ENCODE results near the gene RAPGEF5.

DNA sequence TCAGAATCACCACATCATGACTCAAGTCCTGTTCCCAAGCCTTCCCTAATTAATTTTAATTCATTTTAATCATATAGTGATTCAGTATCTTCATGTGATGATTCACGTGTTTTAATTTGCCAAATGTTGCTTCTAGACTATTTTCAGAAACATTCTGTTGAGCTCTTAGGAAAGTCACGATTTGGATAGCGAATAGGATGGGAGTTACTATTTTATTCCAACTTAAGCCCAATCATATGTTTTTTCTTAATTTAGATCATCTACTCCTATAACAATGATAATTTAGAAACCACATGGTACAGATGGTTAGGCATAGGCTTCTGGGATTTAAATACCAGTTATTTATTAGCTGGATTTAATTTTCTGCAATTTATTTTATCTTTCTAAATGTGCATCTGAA is 49.1 kb downstream of the RAPGEF5 start:
- TF ChIP-seq CTCF (conservative IDR thresholded peaks at IDR 0.05) (no peak), EZH2 (IDR thresholded peaks at IDR 0.05; ENCODE audit: low read depth) (no peak)
